HepG2 (cell line): Measurements from ENCODE around the gene UFSP2. TPM values are rescaled to one million over a fixed set of nuclear protein-coding genes. Genes with fewer than 3 reads are reported as not detected.

Experiments used
- BHLHE40 ChIP-seq: IDR thresholded peaks from 2 replicates; pipeline ENCODE4 v1.6.1; 2011; ENCODE audit warnings: low read length, improper control_type of control experiment
- CEBPB ChIP-seq: IDR thresholded peaks from 2 replicates; pipeline ENCODE4 v1.6.1; 2011; ENCODE audit warnings: low read depth, low read length, improper control_type of control experiment, borderline replicate concordance
- CREBL2 ChIP-seq: sonication (generic); formaldehyde crosslinking; IDR thresholded peaks from 2 replicates; pipeline ENCODE4 v1.8.1; 2023; ENCODE audit warnings: missing genetic modification reagents, mild to moderate bottlenecking, borderline replicate concordance
- MAFF ChIP-seq: IDR thresholded peaks from 2 replicates; pipeline ENCODE4 v1.6.1; 2011; ENCODE audit warnings: low read depth, low read length, improper control_type of control experiment
- MIXL1 ChIP-seq: IDR thresholded peaks from 2 replicates; pipeline ENCODE4 v1.6.1; 2016
- REPIN1 ChIP-seq: sonication (generic); formaldehyde crosslinking; IDR thresholded peaks from 2 replicates; pipeline ENCODE4 v1.8.0; 2022; ENCODE audit warnings: missing genetic modification reagents, low read depth, mild to moderate bottlenecking, borderline replicate concordance
- SALL2 ChIP-seq: sonication (generic); formaldehyde crosslinking; IDR thresholded peaks from 2 replicates; pipeline ENCODE4 v1.8.1; 2023; ENCODE audit warnings: mild to moderate bottlenecking, missing genetic modification reagents, inconsistent platforms
- SCMH1 ChIP-seq: sonication (generic); formaldehyde crosslinking; IDR thresholded peaks from 2 replicates; pipeline ENCODE4 v1.9.0; 2021; ENCODE audit warnings: missing genetic modification reagents, mild to moderate bottlenecking, borderline replicate concordance
- SRY ChIP-seq: sonication (generic); formaldehyde crosslinking; IDR thresholded peaks from 2 replicates; pipeline ENCODE4 v1.8.0; 2022; ENCODE audit warnings: mild to moderate bottlenecking, missing genetic modification reagents
- WIZ ChIP-seq: sonication (generic); formaldehyde crosslinking; IDR thresholded peaks from 2 replicates; pipeline ENCODE4 v1.5.1; 2020; ENCODE audit warnings: mild to moderate bottlenecking, missing genetic modification reagents
- ZFP37 ChIP-seq: sonication (generic); formaldehyde crosslinking; IDR thresholded peaks from 2 replicates; pipeline ENCODE4 v1.4.0; 2020; ENCODE audit warnings: missing genetic modification reagents, borderline replicate concordance
- ZNF318 ChIP-seq: sonication (generic); formaldehyde crosslinking; IDR thresholded peaks from 2 replicates; pipeline ENCODE4 v1.4.0; 2020; ENCODE audit warnings: mild to moderate bottlenecking, missing genetic modification reagents
- ZNF350 ChIP-seq: sonication (generic); formaldehyde crosslinking; IDR thresholded peaks from 2 replicates; pipeline ENCODE4 v1.4.0; 2020; ENCODE audit warnings: mild to moderate bottlenecking, low read depth, missing genetic modification reagents, borderline replicate concordance
- ZNF430 ChIP-seq: sonication (generic); formaldehyde crosslinking; IDR thresholded peaks from 2 replicates; pipeline ENCODE4 v1.9.0; 2021; ENCODE audit warnings: mild to moderate bottlenecking, missing genetic modification reagents
- ZNF614 ChIP-seq: IDR thresholded peaks from 2 replicates; pipeline ENCODE4 v1.6.1; 2018; ENCODE audit warnings: missing biosample characterization, missing genetic modification reagents, inconsistent platforms, borderline replicate concordance
- ZNF646 ChIP-seq: sonication (generic); formaldehyde crosslinking; IDR thresholded peaks from 2 replicates; pipeline ENCODE4 v1.9.0; 2021; ENCODE audit warnings: mild to moderate bottlenecking, missing genetic modification reagents
- ZSCAN22 ChIP-seq: sonication (generic); formaldehyde crosslinking; IDR thresholded peaks from 2 replicates; pipeline ENCODE4 v1.4.0; 2020; ENCODE audit warnings: mild to moderate bottlenecking, missing genetic modification reagents
- polyA plus RNA-seq, 8 experiments: library from polyadenylated mRNA; depleted of rRNA in 3 of 8; stranded (reverse) in 7 of 8; unstranded in 1 of 8; fragments of >200 nt; fragmentation: Illumina TruSeq in 4 of 8; extraction: Trizol in 4 of 8; gene quantifications; 2 replicates each; pipeline versions ENCODE4 v1.2.1 to v1.2.3, GENCODE V29; 2011 to 2016; ENCODE audit warnings: low read depth in 4 of 8, missing spikeins in 1 of 8, mixed read lengths in 1 of 8; ENCODE audit not compliant: insufficient read depth in 1 of 8
- total RNA-seq, 5 experiments: library from RNA; depleted of rRNA; stranded (reverse); fragments of >200 nt; fragmentation: Illumina TruSeq; extraction: Trizol; gene quantifications; 2 replicates each; pipeline ENCODE4 v1.2.3, GENCODE V29; 2016; ENCODE audit warnings: low read depth in 1 of 5

The UFSP2 gene
- total and polyA plus RNA-seq, 2 of the 13 experiments (the other 11 are each of a cell fraction or from before 2014, with no cell fraction given), result 24.1 to 32.3 TPM

DNA sequence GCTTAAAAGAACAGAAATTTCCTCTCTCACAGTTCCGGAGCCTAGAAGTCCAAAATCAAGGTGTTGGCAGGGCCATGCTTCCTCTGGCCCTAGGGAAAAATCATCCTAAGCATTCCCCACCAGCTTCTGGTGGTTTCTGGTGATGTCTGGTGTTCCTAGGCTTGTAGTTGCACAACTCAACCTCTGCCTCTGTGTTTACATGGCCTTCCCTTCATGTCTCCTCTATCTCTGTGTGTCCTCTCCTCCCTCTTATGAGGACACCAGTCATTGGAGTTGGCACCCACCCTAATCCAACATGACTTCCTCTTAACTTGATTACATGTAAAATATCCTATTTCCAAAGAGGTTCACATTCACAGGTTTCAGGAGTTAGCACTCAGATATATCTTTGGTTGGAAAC is 45.4 kb downstream of the UFSP2 start (continued):
- TF ChIP-seq ZNF430 (CRISPR knock-in tag), result no peak
- TF ChIP-seq MIXL1 (CRISPR knock-in tag), result no peak
- no peak for TF ChIP-seq ZNF646 (CRISPR knock-in tag)
- no peak for TF ChIP-seq ZSCAN22 (CRISPR knock-in tag)
- TF ChIP-seq CEBPB, result peak; percentile 94
- TF ChIP-seq MAFF, result no peak
- no peak for TF ChIP-seq SRY
- TF ChIP-seq WIZ (CRISPR knock-in tag), result no peak
- TF ChIP-seq ZNF614, result peak; percentile 17; the same call in 1 of the 2 replicates
- 0 out of 2 replicates have a peak, but pooled peaks have one; percentile 19 for TF ChIP-seq REPIN1 (CRISPR knock-in tag)
- no peak for TF ChIP-seq SCMH1
- no peak for TF ChIP-seq CREBL2
- no peak for TF ChIP-seq ZFP37 (CRISPR knock-in tag)
- no peak for TF ChIP-seq SALL2 (CRISPR knock-in tag)
- no peak for TF ChIP-seq BHLHE40
- no peak for TF ChIP-seq ZNF350 (CRISPR knock-in tag)
- no peak for TF ChIP-seq ZNF318 (CRISPR knock-in tag)
